HCT116 (cell line): ENCODE measurements around the gene HMGCS2. TPM values are rescaled to one million over a fixed set of nuclear protein-coding genes. Genes with fewer than 3 reads are reported as not detected.

ENCODE experiments used
- ATAC-seq: fragments of 200-7000 bp; cut with Tn5 transposase; 2 replicates; pipeline ENCODE4 v1.9.1; 2020; ENCODE audit warnings: mild to moderate bottlenecking, moderate library complexity
- BruUV-seq: library from RNA; stranded (reverse); fragments of 400-500 nt; replicated peaks from 2 replicates; lab custom pipeline; 2021; lab: Mats Ljungman, UMichigan
- CTCF ChIA-PET: fragments of 300-600 bp; sonication (Branson Sonifier 250); formaldehyde crosslinking; loops from one replicate; lab custom pipeline; 2021; ENCODE audit warnings: antibody characterized with exemption; lab: Charles Lee
- POLR2A ChIA-PET: fragments of 300-600, 350-600 bp; sonication (Branson Sonifier 250); formaldehyde crosslinking; loops from one replicate; lab custom pipeline; 2021; ENCODE audit warnings: antibody characterized with exemption; lab: Charles Lee
- RAD21 ChIA-PET, 2 experiments: fragments of 300-600 bp; sonication (Branson Sonifier 250); formaldehyde crosslinking; loops; one replicate each; lab custom pipeline; 2023; ENCODE audit warnings: low total read pairs in 2 of 2; ENCODE audit not compliant: uncharacterized antibody in 2 of 2, unreplicated experiment in 2 of 2, low non-redundant PET in 1 of 2; lab: Charles Lee
- DNase-seq: peaks from one replicate; pipeline ENCODE4 v3.0.0-alpha.2; 2010; ENCODE audit warnings: low read depth, low spot score
- H2AFZ ChIP-seq: fragments of 200-600 bp; shearing (Covaris generic), sonication (generic); 2 replicates; pipeline ENCODE4 v1.6.1; 2017; ENCODE audit warnings: low read depth, mixed run types, mixed read lengths, antibody characterized with exemption, low read length; ENCODE audit not compliant: poor library complexity, severe bottlenecking
- H3K27ac ChIP-seq: 2 replicates; pipeline ENCODE4 v1.5.1; 2012; ENCODE audit warnings: low read depth, low read length
- H3K27me3 ChIP-seq: fragments of 200-600 bp; sonication (generic); 2 replicates; pipeline ENCODE4 v1.6.1; 2016; ENCODE audit warnings: mixed run types, low read length, mixed read lengths; ENCODE audit not compliant: insufficient read depth
- H3K36me3 ChIP-seq, 2 experiments: fragments of 200-500 bp in 1 of 2; fragments of 200-600 bp in 1 of 2; sonication (Bioruptor generic) in 1 of 2; sonication (generic) in 1 of 2; 2 replicates each; pipeline versions ENCODE4 v1.5.1 to v1.6.1; 2014 to 2016; ENCODE audit warnings: low read length in 2 of 2, inconsistent platforms in 1 of 2, mixed read lengths in 1 of 2, mixed run types in 1 of 2; ENCODE audit not compliant: insufficient read depth in 2 of 2, control insufficient read depth in 1 of 2
- H3K4me1 ChIP-seq, 2 experiments: fragments of 200-600 bp in 1 of 2; sonication (generic) in 1 of 2; 2 replicates each; pipeline versions ENCODE4 v1.5.1 to v1.6.1; 2012 to 2017; ENCODE audit warnings: low read length in 2 of 2, inconsistent platforms in 1 of 2, mild to moderate bottlenecking in 1 of 2, mixed read lengths in 1 of 2, mixed run types in 1 of 2, moderate library complexity in 1 of 2; ENCODE audit not compliant: insufficient read depth in 2 of 2, control insufficient read depth in 1 of 2
- H3K4me2 ChIP-seq: fragments of 200-600 bp; sonication (generic); 2 replicates; pipeline ENCODE4 v1.6.1; 2017; ENCODE audit warnings: mixed run types, low read length, mixed read lengths
- H3K4me3 ChIP-seq, 2 experiments: fragments of 200-600 bp in 1 of 2; sonication (generic) in 1 of 2; replicated peaks in 1 of 2; 2 replicates each; pipeline ENCODE4 v1.5.1; 2011 to 2016; ENCODE audit warnings: low read length in 2 of 2, control low read depth in 1 of 2, low read depth in 1 of 2, mild to moderate bottlenecking in 1 of 2, mixed read lengths in 1 of 2, mixed run types in 1 of 2
- H3K79me2 ChIP-seq: fragments of 200-600 bp; sonication (generic); 2 replicates; pipeline ENCODE4 v1.6.1; 2017; ENCODE audit warnings: mild to moderate bottlenecking, mixed run types, low read length, moderate library complexity, mixed read lengths; ENCODE audit not compliant: insufficient read depth
- H3K9ac ChIP-seq: fragments of 200-600 bp; sonication (generic); 2 replicates; pipeline ENCODE4 v1.6.1; 2016; ENCODE audit warnings: low read length, mixed read lengths
- H3K9me2 ChIP-seq: fragments of 200-600 bp; sonication (generic), shearing (Covaris generic); 2 replicates; pipeline ENCODE4 v1.6.1; 2017; ENCODE audit warnings: mixed run types, mild to moderate bottlenecking, moderate library complexity; ENCODE audit not compliant: insufficient read depth
- H3K9me3 ChIP-seq, 2 experiments: fragments of 200-500 bp in 1 of 2; fragments of 200-600 bp in 1 of 2; sonication (Bioruptor generic) in 1 of 2; sonication (generic) in 1 of 2; 2 replicates each; pipeline ENCODE4 v1.6.1; 2014 to 2017; ENCODE audit warnings: low read length in 2 of 2, mixed read lengths in 2 of 2, inconsistent platforms in 1 of 2, low read depth in 1 of 2, mild to moderate bottlenecking in 1 of 2, mixed run types in 1 of 2, moderate library complexity in 1 of 2; ENCODE audit not compliant: control insufficient read depth in 1 of 2, insufficient read depth in 1 of 2
- H4K20me1 ChIP-seq: fragments of 200-600 bp; sonication (generic), shearing (Covaris generic); 2 replicates; pipeline ENCODE4 v1.6.1; 2017; ENCODE audit warnings: mixed run types, mild to moderate bottlenecking, moderate library complexity; ENCODE audit not compliant: insufficient read depth
- ATF3 ChIP-seq: IDR thresholded peaks from 2 replicates; pipeline ENCODE4 v1.6.1; 2012
- CBX3 ChIP-seq: IDR thresholded peaks from 2 replicates; pipeline ENCODE4 v1.6.1; 2012; ENCODE audit warnings: low read depth
- EGR1 ChIP-seq: IDR thresholded peaks from 2 replicates; pipeline ENCODE4 v1.6.1; 2012; ENCODE audit warnings: low read depth
- EZH2 ChIP-seq: fragments of 200-600 bp; sonication (generic); IDR thresholded peaks from 2 replicates; pipeline ENCODE4 v1.6.1; 2017; ENCODE audit warnings: antibody characterized with exemption, mixed run types
- JUND ChIP-seq: IDR thresholded peaks from 2 replicates; pipeline ENCODE4 v1.6.1; 2012
- POLR2A ChIP-seq: IDR thresholded peaks from 2 replicates; pipeline ENCODE4 v1.7.0; 2011; ENCODE audit warnings: borderline replicate concordance; ENCODE audit not compliant: insufficient read depth, insufficient read length; ENCODE audit errors: extremely low read depth
- RAD21 ChIP-seq: IDR thresholded peaks from 2 replicates; pipeline ENCODE4 v1.6.1; 2012; ENCODE audit warnings: low read depth, mild to moderate bottlenecking
- REST ChIP-seq: IDR thresholded peaks from 2 replicates; pipeline ENCODE4 v1.6.1; 2012; ENCODE audit warnings: low read depth
- SP1 ChIP-seq: IDR thresholded peaks from 2 replicates; pipeline ENCODE4 v1.6.1; 2012; ENCODE audit warnings: low read depth
- SRF ChIP-seq: IDR thresholded peaks from 2 replicates; pipeline ENCODE4 v1.6.1; 2012; ENCODE audit warnings: low read depth
- TCF7L2 ChIP-seq: IDR thresholded peaks from 2 replicates; pipeline ENCODE4 v1.7.0; 2011; ENCODE audit warnings: borderline replicate concordance, inconsistent platforms; ENCODE audit not compliant: insufficient read depth, insufficient read length; ENCODE audit errors: extremely low read depth
- YY1 ChIP-seq: IDR thresholded peaks from 2 replicates; pipeline ENCODE4 v1.6.1; 2011; ENCODE audit warnings: low read length, low read depth, moderate library complexity, mild to moderate bottlenecking; ENCODE audit not compliant: insufficient replicate concordance; ENCODE audit errors: extremely low read depth
- ZBTB33 ChIP-seq: IDR thresholded peaks from 2 replicates; pipeline ENCODE4 v1.6.1; 2011; ENCODE audit warnings: mild to moderate bottlenecking, low read length, moderate library complexity; ENCODE audit not compliant: insufficient replicate concordance; ENCODE audit errors: extremely low read depth
- ZFX ChIP-seq: fragments of 450-650 bp; IDR thresholded peaks from 2 replicates; pipeline ENCODE4 v1.6.1; 2017
- intact Hi-C: fragments of 100-400 bp; cut with micrococcal nuclease; formaldehyde crosslinking; loops from 2 replicates; pipeline ENCODE4 v1.10.0; 2022
- total RNA-seq: library from RNA; stranded (reverse); gene quantifications from one replicate; pipeline ENCODE4 v1.2.1, GENCODE V29; 2021; ENCODE audit not compliant: unreplicated experiment

HMGCS2 gene
- total RNA-seq, 1 experiment from 2014 or later, result 0.20 TPM

GRCh38 chr1:119718972-119719371 lies 49.7 kb downstream of the HMGCS2 start:
- POLR2A ChIA-PET, result no interaction called here
- no peak overlapping the region for H3K27ac ChIP-seq
- H3K36me3 ChIP-seq, result peaks cover 0 to 4% of the 10 kb centered on the region in 2 experiments; a peak in 3 of 4 replicates
- no peaks in the 10 kb centered on the region for H4K20me1 ChIP-seq
- peaks cover 0 to 6% of the 10 kb centered on the region in 2 experiments; a peak in 1 of 4 replicates for H3K4me1 ChIP-seq
- TF ChIP-seq REST, result no peak
- no peak for TF ChIP-seq POLR2A
- no peak for TF ChIP-seq EZH2
- TF ChIP-seq ZFX, result no peak
- TF ChIP-seq EGR1, result no peak
- TF ChIP-seq YY1, result no peak
- TF ChIP-seq ATF3, result no peak
- no peak for TF ChIP-seq TCF7L2
- TF ChIP-seq CBX3, result no peak
- no peak for TF ChIP-seq ZBTB33
- TF ChIP-seq SP1, result no peak
- no peak for TF ChIP-seq JUND
- TF ChIP-seq RAD21, result no peak
- no peak for TF ChIP-seq SRF
- BruUV-seq, result no TSS peak
- H3K9ac ChIP-seq, result no peak overlapping the region
- H3K9me3 ChIP-seq, result no peaks in the 10 kb centered on the region
- no peak overlapping the region for H2AFZ ChIP-seq
- H3K27me3 ChIP-seq, result no peaks in the 10 kb centered on the region
- RAD21 ChIA-PET, result no interaction called here
- ATAC-seq (no peak), DNase-seq (no peak)
- intact Hi-C loops, result no loop called here
- no peak overlapping the region for H3K4me2 ChIP-seq
- H3K4me3 ChIP-seq, result no peak overlapping the region
- CTCF ChIA-PET, result no interaction called here
- no peaks in the 10 kb centered on the region for H3K9me2 ChIP-seq
- peaks cover 22% of the 10 kb centered on the region; the same call in 1 of the 2 replicates for H3K79me2 ChIP-seq
